Measurements from ENCODE around the gene DOK6. TPM values are rescaled to one million over a fixed set of nuclear protein-coding genes. Genes with fewer than 3 reads are reported as not detected.

The DOK6 gene
- polyA plus RNA-seq, 4 donors: 0.27 to 5.7 (median 0.63) TPM; not detected in 1

- 90 to 97% (median 95%) methylated on average over 5 of the region's 5 CpGs for WGBS, 3 donors
- H3K36me3 ChIP-seq (ENCODE audit: control insufficient read depth in 3 of 3, insufficient read depth in 2 of 3, low read depth in 1 of 3, low read length in 3 of 3): no peaks in the 10 kb centered on the region
- no peak for DNase-seq
- no peak for FAIRE-seq
- no peaks in the 10 kb centered on the region for H3K4me1 ChIP-seq (ENCODE audit: control insufficient read depth in 3 of 3, insufficient read depth in 2 of 3, low read depth in 1 of 3, low read length in 2 of 3)
- no peak overlapping the region for H3K27ac ChIP-seq (ENCODE audit: low read depth in 1 of 3, low read length in 2 of 3)
- no peak overlapping the region for H3K4me3 ChIP-seq (ENCODE audit: low read depth in 1 of 3, low read length in 3 of 3)
- no peaks in the 10 kb centered on the region for H3K27me3 ChIP-seq (ENCODE audit: control insufficient read depth in 3 of 3, insufficient read depth in 3 of 3, low read length in 3 of 3)
- H3K9me3 ChIP-seq (ENCODE audit: control insufficient read depth in 2 of 2, insufficient read depth in 1 of 2, low read depth in 1 of 2, low read length in 1 of 2): no peaks in the 10 kb centered on the region
Observed at GRCh38 chr18:69691008-69691760, 290.5 kb downstream of the DOK6 start.

- Histone ChIP-seq H3K27ac (ENCODE audit: low read depth in 1 of 3, low read length in 2 of 3) (no peak overlapping the region), H3K27me3 (ENCODE audit: control insufficient read depth in 3 of 3, insufficient read depth in 3 of 3, low read length in 3 of 3) (no peaks in the 10 kb centered on the region), H3K36me3 (ENCODE audit: control insufficient read depth in 3 of 3, insufficient read depth in 2 of 3, low read depth in 1 of 3, low read length in 3 of 3) (no peaks in the 10 kb centered on the region), H3K4me1 (ENCODE audit: control insufficient read depth in 3 of 3, insufficient read depth in 2 of 3, low read depth in 1 of 3, low read length in 2 of 3) (no peaks in the 10 kb centered on the region), H3K4me3 (ENCODE audit: low read depth in 1 of 3, low read length in 3 of 3) (no peak overlapping the region), H3K9me3 (ENCODE audit: control insufficient read depth in 2 of 2, insufficient read depth in 1 of 2, low read depth in 1 of 2, low read length in 1 of 2) (no peaks in the 10 kb centered on the region)
- DNase-seq: no peak
- FAIRE-seq: no peak
Observed at GRCh38 chr18:69697069-69697468, 296.4 kb downstream of the DOK6 start.

GRCh38 chr18:69697689-69698088 lies 297.0 kb downstream of the DOK6 start:
- DNase-seq (no peak), FAIRE-seq (no peak)
- no peaks in the 10 kb centered on the region for H3K4me1 ChIP-seq (ENCODE audit: control insufficient read depth in 3 of 3, insufficient read depth in 2 of 3, low read depth in 1 of 3, low read length in 2 of 3)
- no peak overlapping the region for H3K4me3 ChIP-seq (ENCODE audit: low read depth in 1 of 3, low read length in 3 of 3)
- no peaks in the 10 kb centered on the region for H3K36me3 ChIP-seq (ENCODE audit: control insufficient read depth in 3 of 3, insufficient read depth in 2 of 3, low read depth in 1 of 3, low read length in 3 of 3)
- no peak overlapping the region for H3K27ac ChIP-seq (ENCODE audit: low read depth in 1 of 3, low read length in 2 of 3)
- 87 to 97% (median 93%) methylated on average over 3 of the region's 3 CpGs for WGBS, 3 donors
- no peaks in the 10 kb centered on the region for H3K27me3 ChIP-seq (ENCODE audit: control insufficient read depth in 3 of 3, insufficient read depth in 3 of 3, low read length in 3 of 3)
- no peaks in the 10 kb centered on the region for H3K9me3 ChIP-seq (ENCODE audit: control insufficient read depth in 2 of 2, insufficient read depth in 1 of 2, low read depth in 1 of 2, low read length in 1 of 2)

- Histone ChIP-seq H3K36me3 (ENCODE audit: control insufficient read depth in 3 of 3, insufficient read depth in 2 of 3, low read depth in 1 of 3, low read length in 3 of 3) (no peaks in the 10 kb centered on the region), H3K4me3 (ENCODE audit: low read depth in 1 of 3, low read length in 3 of 3) (no peak overlapping the region), H3K27ac (ENCODE audit: low read depth in 1 of 3, low read length in 2 of 3) (no peak overlapping the region), H3K9me3 (ENCODE audit: control insufficient read depth in 2 of 2, insufficient read depth in 1 of 2, low read depth in 1 of 2, low read length in 1 of 2) (no peaks in the 10 kb centered on the region), H3K4me1 (ENCODE audit: control insufficient read depth in 3 of 3, insufficient read depth in 2 of 3, low read depth in 1 of 3, low read length in 2 of 3) (no peaks in the 10 kb centered on the region), H3K27me3 (ENCODE audit: control insufficient read depth in 3 of 3, insufficient read depth in 3 of 3, low read length in 3 of 3) (no peaks in the 10 kb centered on the region)
- DNase-seq (no peak), FAIRE-seq (no peak)
- WGBS, 3 donors: 77 to 82% (median 78%) methylated on average over 2 of the region's 2 CpGs
Observed at GRCh38 chr18:69701305-69701704, 300.6 kb downstream of the DOK6 start.

- Histone ChIP-seq H3K9me3 (ENCODE audit: control insufficient read depth in 2 of 2, insufficient read depth in 1 of 2, low read depth in 1 of 2, low read length in 1 of 2) (no peaks in the 10 kb centered on the region), H3K27ac (ENCODE audit: low read depth in 1 of 3, low read length in 2 of 3) (no peak overlapping the region), H3K27me3 (ENCODE audit: control insufficient read depth in 3 of 3, insufficient read depth in 3 of 3, low read length in 3 of 3) (no peaks in the 10 kb centered on the region), H3K4me3 (ENCODE audit: low read depth in 1 of 3, low read length in 3 of 3) (no peak overlapping the region), H3K4me1 (ENCODE audit: control insufficient read depth in 3 of 3, insufficient read depth in 2 of 3, low read depth in 1 of 3, low read length in 2 of 3) (no peaks in the 10 kb centered on the region), H3K36me3 (ENCODE audit: control insufficient read depth in 3 of 3, insufficient read depth in 2 of 3, low read depth in 1 of 3, low read length in 3 of 3) (no peaks in the 10 kb centered on the region)
- DNase-seq: no peak
- FAIRE-seq: no peak
Observed at GRCh38 chr18:69703461-69703860, 302.8 kb downstream of the DOK6 start.

- H3K9me3 ChIP-seq (ENCODE audit: control insufficient read depth in 2 of 2, insufficient read depth in 1 of 2, low read depth in 1 of 2, low read length in 1 of 2): no peaks in the 10 kb centered on the region
- 33 to 54% (median 50%) methylated on average over 2 of the region's 2 CpGs for WGBS, 3 donors
- FAIRE-seq (no peak), DNase-seq (no peak)
- no peaks in the 10 kb centered on the region for H3K27me3 ChIP-seq (ENCODE audit: control insufficient read depth in 3 of 3, insufficient read depth in 3 of 3, low read length in 3 of 3)
- H3K36me3 ChIP-seq (ENCODE audit: control insufficient read depth in 3 of 3, insufficient read depth in 2 of 3, low read depth in 1 of 3, low read length in 3 of 3): no peaks in the 10 kb centered on the region
- H3K4me3 ChIP-seq (ENCODE audit: low read depth in 1 of 3, low read length in 3 of 3): no peak overlapping the region
- no peaks in the 10 kb centered on the region for H3K4me1 ChIP-seq (ENCODE audit: control insufficient read depth in 3 of 3, insufficient read depth in 2 of 3, low read depth in 1 of 3, low read length in 2 of 3)
- no peak overlapping the region for H3K27ac ChIP-seq (ENCODE audit: low read depth in 1 of 3, low read length in 2 of 3)
Observed at GRCh38 chr18:69705987-69706386, 305.3 kb downstream of the DOK6 start.

GRCh38 chr18:69708844-69709243 lies 308.2 kb downstream of the DOK6 start:
- Histone ChIP-seq H3K4me3 (ENCODE audit: low read depth in 1 of 3, low read length in 3 of 3) (no peak overlapping the region), H3K9me3 (ENCODE audit: control insufficient read depth in 2 of 2, insufficient read depth in 1 of 2, low read depth in 1 of 2, low read length in 1 of 2) (no peaks in the 10 kb centered on the region), H3K27me3 (ENCODE audit: control insufficient read depth in 3 of 3, insufficient read depth in 3 of 3, low read length in 3 of 3) (no peaks in the 10 kb centered on the region), H3K4me1 (ENCODE audit: control insufficient read depth in 3 of 3, insufficient read depth in 2 of 3, low read depth in 1 of 3, low read length in 2 of 3) (no peaks in the 10 kb centered on the region), H3K27ac (ENCODE audit: low read depth in 1 of 3, low read length in 2 of 3) (no peak overlapping the region), H3K36me3 (ENCODE audit: control insufficient read depth in 3 of 3, insufficient read depth in 2 of 3, low read depth in 1 of 3, low read length in 3 of 3) (no peaks in the 10 kb centered on the region)
- DNase-seq: no peak
- 72 to 79% (median 77%) methylated on average over 7 of the region's 7 CpGs for WGBS, 3 donors
- FAIRE-seq: no peak

- no peak for DNase-seq
- 76 to 83% (median 80%) methylated on average over 7 of the region's 7 CpGs for WGBS, 3 donors
- no peak overlapping the region for H3K27ac ChIP-seq (ENCODE audit: low read depth in 1 of 3, low read length in 2 of 3)
- H3K9me3 ChIP-seq (ENCODE audit: control insufficient read depth in 2 of 2, insufficient read depth in 1 of 2, low read depth in 1 of 2, low read length in 1 of 2): peaks cover 0 to 17% of the 10 kb centered on the region in 2 donors
- H3K4me1 ChIP-seq (ENCODE audit: control insufficient read depth in 3 of 3, insufficient read depth in 2 of 3, low read depth in 1 of 3, low read length in 2 of 3): no peaks in the 10 kb centered on the region
- H3K4me3 ChIP-seq (ENCODE audit: low read depth in 1 of 3, low read length in 3 of 3): no peak overlapping the region
- FAIRE-seq: no peak
- no peaks in the 10 kb centered on the region for H3K36me3 ChIP-seq (ENCODE audit: control insufficient read depth in 3 of 3, insufficient read depth in 2 of 3, low read depth in 1 of 3, low read length in 3 of 3)
- H3K27me3 ChIP-seq (ENCODE audit: control insufficient read depth in 3 of 3, insufficient read depth in 3 of 3, low read length in 3 of 3): no peaks in the 10 kb centered on the region
Observed at GRCh38 chr18:69715191-69715795, 314.6 kb downstream of the DOK6 start.

GRCh38 chr18:69717586-69717985 lies 316.9 kb downstream of the DOK6 start:
- 82 to 94% (median 88%) methylated on average over 2 of the region's 2 CpGs for WGBS, 3 donors
- H3K4me1 ChIP-seq (ENCODE audit: control insufficient read depth in 3 of 3, insufficient read depth in 2 of 3, low read depth in 1 of 3, low read length in 2 of 3): no peaks in the 10 kb centered on the region
- H3K36me3 ChIP-seq (ENCODE audit: control insufficient read depth in 3 of 3, insufficient read depth in 2 of 3, low read depth in 1 of 3, low read length in 3 of 3): no peaks in the 10 kb centered on the region
- H3K27ac ChIP-seq (ENCODE audit: low read depth in 1 of 3, low read length in 2 of 3): no peak overlapping the region
- peaks cover 0 to 17% of the 10 kb centered on the region in 2 donors for H3K9me3 ChIP-seq (ENCODE audit: control insufficient read depth in 2 of 2, insufficient read depth in 1 of 2, low read depth in 1 of 2, low read length in 1 of 2)
- FAIRE-seq (no peak), DNase-seq (no peak)
- H3K27me3 ChIP-seq (ENCODE audit: control insufficient read depth in 3 of 3, insufficient read depth in 3 of 3, low read length in 3 of 3): no peaks in the 10 kb centered on the region
- H3K4me3 ChIP-seq (ENCODE audit: low read depth in 1 of 3, low read length in 3 of 3): no peak overlapping the region
